Measurements from ENCODE around the gene PCDH9.

Gene PCDH9

DNA sequence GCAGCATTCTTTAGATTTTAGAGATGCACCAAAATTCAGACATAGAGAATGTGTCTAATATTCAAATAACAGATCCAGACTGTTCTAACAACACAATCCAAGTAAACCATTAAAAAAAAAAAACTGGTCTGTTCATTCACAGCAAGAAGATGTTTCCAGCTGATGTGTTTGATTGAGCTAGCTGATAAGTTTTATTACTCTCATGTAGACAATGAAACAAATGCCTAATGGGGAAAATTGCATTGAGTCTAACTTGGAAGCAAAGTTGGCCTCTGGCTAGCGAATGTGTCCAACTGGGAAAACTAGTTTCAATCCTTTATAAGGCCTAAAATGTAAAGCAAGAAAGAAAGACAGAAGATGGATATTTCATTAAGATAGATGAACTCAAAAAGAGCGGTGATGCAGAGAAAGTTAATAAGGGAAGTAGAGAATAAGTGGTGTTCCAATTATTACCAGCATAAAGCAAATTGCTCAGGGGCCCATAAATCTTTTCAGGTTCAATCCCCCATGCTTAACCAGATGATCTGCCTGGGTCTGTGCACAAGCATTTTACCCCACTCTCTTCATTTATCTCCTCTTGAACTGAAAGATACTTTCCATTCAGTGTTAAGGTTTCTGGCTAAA is 54.2 kb downstream of the PCDH9 start:
- no peak overlapping the region for H3K4me2 ChIP-seq (ENCODE audit: low read length)
- no peak overlapping the region for H2BK12ac ChIP-seq (ENCODE audit: low read length)
- H2AFZ ChIP-seq (ENCODE audit: insufficient read depth, low read length, poor library complexity): no peak overlapping the region
- no peaks in the 10 kb centered on the region for H3K79me1 ChIP-seq (ENCODE audit: low read length)
- no peak overlapping the region for H4K8ac ChIP-seq (ENCODE audit: low read depth, low read length)
- no peak overlapping the region for H2AK5ac ChIP-seq (ENCODE audit: low read length)
- no peak overlapping the region for H3K18ac ChIP-seq (ENCODE audit: low read length)
- H3K4ac ChIP-seq (ENCODE audit: low read depth, low read length): no peak overlapping the region
- no peaks in the 10 kb centered on the region for H3K79me2 ChIP-seq (ENCODE audit: control insufficient read depth, insufficient read depth, low read length, poor library complexity)
- DNase-seq: no peak
- no peaks in the 10 kb centered on the region for H3K36me3 ChIP-seq (ENCODE audit: control insufficient read depth in 1 of 2, insufficient read depth in 2 of 2, low read length in 2 of 2)
- H3K9ac ChIP-seq (ENCODE audit: low read length): no peak overlapping the region
- no peak overlapping the region for H3K27ac ChIP-seq (ENCODE audit: low read depth, low read length)
- no peak overlapping the region for H4K91ac ChIP-seq (ENCODE audit: low read depth, low read length)
- H4K12ac ChIP-seq (ENCODE audit: low read depth, low read length): no peak overlapping the region
- WGBS (ENCODE audit: extremely low coverage, insufficient coverage, insufficient read length): no CpG with 5 or more reads among the region's 2 CpGs
- no peaks in the 10 kb centered on the region for H3K4me1 ChIP-seq (ENCODE audit: control insufficient read depth in 1 of 2, insufficient read depth in 2 of 2, low read length in 2 of 2)
- no peak overlapping the region for H3K23ac ChIP-seq (ENCODE audit: low read length)
- H2BK120ac ChIP-seq (ENCODE audit: insufficient read depth, low read length, poor library complexity): no peak overlapping the region
- no peak overlapping the region for H3K4me3 ChIP-seq (ENCODE audit: low read depth, low read length)
- no peak overlapping the region for H2BK5ac ChIP-seq (ENCODE audit: low read depth, low read length, poor library complexity)
- H3K14ac ChIP-seq (ENCODE audit: low read length): no peak overlapping the region
- no peaks in the 10 kb centered on the region for H3K27me3 ChIP-seq (ENCODE audit: insufficient read depth, low read length)
- H3K9me3 ChIP-seq (ENCODE audit: insufficient read depth, low read depth, low read length): no peaks in the 10 kb centered on the region

GRCh38 chr13:67168384-67168783 is 61.8 kb downstream of the PCDH9 start:
- no peak overlapping the region for H2AFZ ChIP-seq (ENCODE audit: insufficient read depth, low read length, poor library complexity)
- no peaks in the 10 kb centered on the region for H3K36me3 ChIP-seq (ENCODE audit: control insufficient read depth in 1 of 2, insufficient read depth in 2 of 2, low read length in 2 of 2)

GRCh38 chr13:67167420-67167819 is 62.7 kb downstream of the PCDH9 start:
- no peak overlapping the region for H4K8ac ChIP-seq (ENCODE audit: low read depth, low read length)
- no peak overlapping the region for H2AK5ac ChIP-seq (ENCODE audit: low read length)
- no peak overlapping the region for H2AFZ ChIP-seq (ENCODE audit: insufficient read depth, low read length, poor library complexity)
- H3K79me2 ChIP-seq (ENCODE audit: control insufficient read depth, insufficient read depth, low read length, poor library complexity): no peaks in the 10 kb centered on the region
- H2BK5ac ChIP-seq (ENCODE audit: low read depth, low read length, poor library complexity): no peak overlapping the region
- H3K9ac ChIP-seq (ENCODE audit: low read length): no peak overlapping the region
- H3K27ac ChIP-seq (ENCODE audit: low read depth, low read length): no peak overlapping the region
- no peaks in the 10 kb centered on the region for H3K79me1 ChIP-seq (ENCODE audit: low read length)
- H2BK12ac ChIP-seq (ENCODE audit: low read length): no peak overlapping the region
- no peak overlapping the region for H3K4ac ChIP-seq (ENCODE audit: low read depth, low read length)
- H2BK120ac ChIP-seq (ENCODE audit: insufficient read depth, low read length, poor library complexity): no peak overlapping the region
- no peak overlapping the region for H4K12ac ChIP-seq (ENCODE audit: low read depth, low read length)
- no peaks in the 10 kb centered on the region for H3K4me1 ChIP-seq (ENCODE audit: control insufficient read depth in 1 of 2, insufficient read depth in 2 of 2, low read length in 2 of 2)
- no peak overlapping the region for H3K18ac ChIP-seq (ENCODE audit: low read length)
- no CpG with 5 or more reads among the region's 1 CpG for WGBS (ENCODE audit: extremely low coverage, insufficient coverage, insufficient read length)
- H3K23ac ChIP-seq (ENCODE audit: low read length): no peak overlapping the region
- no peaks in the 10 kb centered on the region for H3K9me3 ChIP-seq (ENCODE audit: insufficient read depth, low read depth, low read length)
- no peak for DNase-seq
- H3K27me3 ChIP-seq (ENCODE audit: insufficient read depth, low read length): no peaks in the 10 kb centered on the region
- H4K91ac ChIP-seq (ENCODE audit: low read depth, low read length): no peak overlapping the region
- H3K4me3 ChIP-seq (ENCODE audit: low read depth, low read length): no peak overlapping the region
- no peaks in the 10 kb centered on the region for H3K36me3 ChIP-seq (ENCODE audit: control insufficient read depth in 1 of 2, insufficient read depth in 2 of 2, low read length in 2 of 2)
- no peak overlapping the region for H3K14ac ChIP-seq (ENCODE audit: low read length)
- no peak overlapping the region for H3K4me2 ChIP-seq (ENCODE audit: low read length)

More at GRCh38 chr13:67168384-67168783, 61.8 kb downstream of the PCDH9 start:
- no CpG with 5 or more reads among the region's 2 CpGs for WGBS (ENCODE audit: extremely low coverage, insufficient coverage, insufficient read length)
- Histone ChIP-seq H4K8ac (ENCODE audit: low read depth, low read length) (no peak overlapping the region), H3K4me3 (ENCODE audit: low read depth, low read length) (no peak overlapping the region), H3K4me1 (ENCODE audit: control insufficient read depth in 1 of 2, insufficient read depth in 2 of 2, low read length in 2 of 2) (no peaks in the 10 kb centered on the region), H2AK5ac (ENCODE audit: low read length) (no peak overlapping the region), H2BK120ac (ENCODE audit: insufficient read depth, low read length, poor library complexity) (no peak overlapping the region), H3K4ac (ENCODE audit: low read depth, low read length) (no peak overlapping the region), H3K9me3 (ENCODE audit: insufficient read depth, low read depth, low read length) (no peaks in the 10 kb centered on the region), H3K23ac (ENCODE audit: low read length) (no peak overlapping the region), H3K27ac (ENCODE audit: low read depth, low read length) (no peak overlapping the region), H3K14ac (ENCODE audit: low read length) (no peak overlapping the region), H3K27me3 (ENCODE audit: insufficient read depth, low read length) (no peaks in the 10 kb centered on the region), H3K79me1 (ENCODE audit: low read length) (no peaks in the 10 kb centered on the region), H4K91ac (ENCODE audit: low read depth, low read length) (no peak overlapping the region), H3K9ac (ENCODE audit: low read length) (no peak overlapping the region), H3K79me2 (ENCODE audit: control insufficient read depth, insufficient read depth, low read length, poor library complexity) (no peaks in the 10 kb centered on the region), H4K12ac (ENCODE audit: low read depth, low read length) (no peak overlapping the region), H2BK12ac (ENCODE audit: low read length) (no peak overlapping the region), H2BK5ac (ENCODE audit: low read depth, low read length, poor library complexity) (no peak overlapping the region), H3K4me2 (ENCODE audit: low read length) (no peak overlapping the region), H3K18ac (ENCODE audit: low read length) (no peak overlapping the region)
- no peak for DNase-seq

- Histone ChIP-seq H2BK120ac (ENCODE audit: insufficient read depth, low read length, poor library complexity) (no peak overlapping the region), H2BK12ac (ENCODE audit: low read length) (no peak overlapping the region), H3K27ac (ENCODE audit: low read depth, low read length) (no peak overlapping the region), H4K12ac (ENCODE audit: low read depth, low read length) (no peak overlapping the region), H3K4me1 (ENCODE audit: control insufficient read depth in 1 of 2, insufficient read depth in 2 of 2, low read length in 2 of 2) (no peaks in the 10 kb centered on the region), H3K4me2 (ENCODE audit: low read length) (no peak overlapping the region), H2AK5ac (ENCODE audit: low read length) (no peak overlapping the region), H3K4me3 (ENCODE audit: low read depth, low read length) (no peak overlapping the region), H3K9me3 (ENCODE audit: insufficient read depth, low read depth, low read length) (no peaks in the 10 kb centered on the region), H3K18ac (ENCODE audit: low read length) (no peak overlapping the region), H3K79me1 (ENCODE audit: low read length) (no peaks in the 10 kb centered on the region), H3K4ac (ENCODE audit: low read depth, low read length) (no peak overlapping the region), H4K8ac (ENCODE audit: low read depth, low read length) (no peak overlapping the region), H3K79me2 (ENCODE audit: control insufficient read depth, insufficient read depth, low read length, poor library complexity) (no peaks in the 10 kb centered on the region), H3K23ac (ENCODE audit: low read length) (no peak overlapping the region), H3K36me3 (ENCODE audit: control insufficient read depth in 1 of 2, insufficient read depth in 2 of 2, low read length in 2 of 2) (no peaks in the 10 kb centered on the region), H3K14ac (ENCODE audit: low read length) (no peak overlapping the region), H3K9ac (ENCODE audit: low read length) (no peak overlapping the region), H3K27me3 (ENCODE audit: insufficient read depth, low read length) (no peaks in the 10 kb centered on the region), H4K91ac (ENCODE audit: low read depth, low read length) (no peak overlapping the region), H2BK5ac (ENCODE audit: low read depth, low read length, poor library complexity) (no peak overlapping the region), H2AFZ (ENCODE audit: insufficient read depth, low read length, poor library complexity) (no peak overlapping the region)
- WGBS (ENCODE audit: extremely low coverage, insufficient coverage, insufficient read length): no CpG with 5 or more reads among the region's 3 CpGs
- no peak for DNase-seq
These were observed 69.0 kb downstream of the PCDH9 start for GRCh38 chr13:67161176-67161575.

Measured in trophoblast cell (in vitro differentiated cells and primary cell).